Heart right ventricle (tissue), 16 donors: ENCODE measurements around the gene TWF1. TPM values are rescaled to one million over a fixed set of nuclear protein-coding genes. Genes with fewer than 3 reads are reported as not detected.
A peak's percentile ranks its signal among the peaks of the same experiment; 100 is the strongest.
"Not testable (repeated sequence)": the region's sequence is repeated elsewhere in the genome, so short reads cannot be mapped to it uniquely, and the experiment has no call there.

Experiments used
- ATAC-seq, 8 donors: fragments of 200-7000 bp; cut with Tn5 transposase; one replicate each; pipeline ENCODE4 v1.9.1; 2020; ENCODE audit warnings: mild to moderate bottlenecking in 8 of 8, moderate library complexity in 8 of 8, moderate number of reproducible peaks in 1 of 8
- DNase-seq, 2 donors: peaks; one replicate each; pipeline ENCODE4 v3.0.0-alpha.2; 2020
- H3K27ac ChIP-seq, 10 donors: fragments of 200-600 bp; sonication (generic) in 2 of 10; one replicate each; pipeline versions ENCODE4 v1.5.0 to v1.8.0; 2020 to 2022; ENCODE audit warnings: mild to moderate bottlenecking in 3 of 10
- H3K27me3 ChIP-seq, 7 donors: fragments of 200-600 bp; one replicate each; pipeline ENCODE4 v1.8.0; 2021 to 2022; ENCODE audit warnings: mild to moderate bottlenecking in 2 of 7
- H3K36me3 ChIP-seq, 9 donors: fragments of 200-600 bp; sonication (generic) in 1 of 9; one replicate each; pipeline versions ENCODE4 v1.5.0 to v1.8.0; 2020 to 2022; ENCODE audit warnings: mild to moderate bottlenecking in 2 of 9
- H3K4me1 ChIP-seq, 9 donors: fragments of 200-600 bp; sonication (generic) in 1 of 9; one replicate each; pipeline versions ENCODE4 v1.5.0 to v1.8.0; 2020 to 2022; ENCODE audit warnings: mild to moderate bottlenecking in 4 of 9
- H3K4me3 ChIP-seq, 10 donors: fragments of 200-600 bp; sonication (generic) in 2 of 10; one replicate each; pipeline versions ENCODE4 v1.5.0 to v1.8.0; 2020 to 2022; ENCODE audit warnings: mild to moderate bottlenecking in 7 of 10, moderate library complexity in 2 of 10
- H3K9me3 ChIP-seq, 11 donors: fragments of 200-600 bp in 10 of 11; sonication (generic) in 2 of 11; one replicate each; pipeline versions ENCODE4 v1.5.0 to v1.8.0; 2013 to 2022; ENCODE audit warnings: mild to moderate bottlenecking in 2 of 11, control low read depth in 1 of 11, moderate library complexity in 1 of 11
- WGBS, 2 donors: extraction: QIAGEN DNeasy Blood & Tissue Kit; methylation state at CpG; one replicate each; pipeline ENCODE4 v1.1.7; 2013; ENCODE audit warnings: inconsistent platforms in 1 of 2; 5-methylcytosine and 5-hydroxymethylcytosine counted together
- intact Hi-C, 10 donors: fragments of 100-400 bp; cut with DNase I; formaldehyde crosslinking; loops; one replicate each; pipeline versions ENCODE4 v1.11.1 to v1.14.2; 2022
- long read RNA-seq, 3 donors: library from polyadenylated mRNA; unstranded; transcript quantifications; one replicate each; pipeline ENCODE4 v2.0.0, GENCODE V29; 2020 to 2021
- polyA plus RNA-seq, 2 donors: library from polyadenylated mRNA; stranded (reverse); fragments of 200-250 nt; gene quantifications; one replicate each; pipeline ENCODE4 v1.2.3, GENCODE V29; 2013
- total RNA-seq, 10 donors: library from RNA; stranded (reverse); fragmentation: NEBNext Ultra II Directional in 3 of 10; extraction: Animal tissue kit (Norgen Biotek cat#: 25700) in 3 of 10; gene quantifications; one replicate each; pipeline versions ENCODE4 v1.2.1 to v1.2.4, GENCODE V29; 2021 to 2023
- TF ChIP-seq, protein P1 (sequence below), 9 donors: fragments of 200-600 bp; sonication (generic) in 2 of 9; IDR thresholded peaks; one replicate each; pipeline versions ENCODE4 v1.5.0 to v1.8.0; 2021 to 2022; ENCODE audit warnings: antibody characterized with exemption in 9 of 9, mild to moderate bottlenecking in 5 of 9, moderate library complexity in 1 of 9
- donor health status: Arrhythmogenic right ventricular cardiomyopathy.
- donor health status: ischemic (EF 13 %, LVEDD 7.1; RV severe dilation, severe dysfunction).
- donor health status: healthy with polysubstance abuse.
- donor health status: DM: no; HTN: yes; CAD: no.
- donor health status: DM: no; HTN: no; CAD: no.
- donor health status: ischemic (EF 25% LVEDD 6.9; RV normal size, moderate dysfunction).
- donor health status: ischemic (EF 25% LVEDD 5.7; RV mildly dilated, moderate dysfunction).
- donor health status: healthy.
- donor health status: DM: yes; HTN: yes; CAD: no.
- donor health status: Ischemic cardiomyopathy.
- donor health status: ischemic (EF 35%, LVEDD 5.7; RV mildly dilated, moderate dysfunction).
- donor health status: nonischemic (EF 11% LVEDD 7.7; RV severe dilation, severe dysfunction).
- donor health status: DM: yes; HTN: yes; CAD: no.
- donor health status: PGD.
- donor health status: ischemic (EF 29% LVEDD 5.4; RV normal size, mild dysfunction).
- donor health status: nonischemic (EF 23%, LVEDD 6.1; RV moderate dilation, normal function).

The TWF1 gene
- total RNA-seq = 10 to 100 TPM in 6 of 10 donors, 1 to 10 TPM in 4; 8.5 to 21.7 (median 10.7) TPM
- 10 to 100 TPM; 11.4 to 20.4 TPM for polyA plus RNA-seq
- long read RNA-seq, donor 1, transcript TWF1-201 (9 exons, 3,045 nt) = major isoform, 11 of 16 reads
- long read RNA-seq, donor 1, partial matches to known transcripts = 0 of 16 reads
- long read RNA-seq, donor 1, other reads (novel, unspliced or antisense) = 5 of 16 reads
- long read RNA-seq, donor 2, transcript TWF1-201 (9 exons, 3,045 nt) = major isoform, 18 of 26 reads
- long read RNA-seq, donor 2, partial matches to known transcripts = 3 of 26 reads
- long read RNA-seq, donor 2, other reads (novel, unspliced or antisense) = 3 of 26 reads
- long read RNA-seq, donor 3, transcript TWF1-201 (9 exons, 3,045 nt) = major isoform, 76 of 113 reads
- long read RNA-seq, donor 3, transcript TWF1-211 (10 exons, 3,012 nt) = minor isoform, 5 of 113 reads
- long read RNA-seq, donor 3, partial matches to known transcripts = 10 of 113 reads
- long read RNA-seq, donor 3, other reads (novel, unspliced or antisense) = 19 of 113 reads

GRCh38 chr12:43805860-43806736, at the start of gene TWF1:
Gene TWF1, minus strand, starts transcription at chr12:43806317. Its CDS starts 72 bp downstream, at chr12:43806245.
- peak within 1 kb of the TSS; percentile 83 to 99 (median 96) for H3K27ac ChIP-seq
- TF ChIP-seq, protein P1, sequence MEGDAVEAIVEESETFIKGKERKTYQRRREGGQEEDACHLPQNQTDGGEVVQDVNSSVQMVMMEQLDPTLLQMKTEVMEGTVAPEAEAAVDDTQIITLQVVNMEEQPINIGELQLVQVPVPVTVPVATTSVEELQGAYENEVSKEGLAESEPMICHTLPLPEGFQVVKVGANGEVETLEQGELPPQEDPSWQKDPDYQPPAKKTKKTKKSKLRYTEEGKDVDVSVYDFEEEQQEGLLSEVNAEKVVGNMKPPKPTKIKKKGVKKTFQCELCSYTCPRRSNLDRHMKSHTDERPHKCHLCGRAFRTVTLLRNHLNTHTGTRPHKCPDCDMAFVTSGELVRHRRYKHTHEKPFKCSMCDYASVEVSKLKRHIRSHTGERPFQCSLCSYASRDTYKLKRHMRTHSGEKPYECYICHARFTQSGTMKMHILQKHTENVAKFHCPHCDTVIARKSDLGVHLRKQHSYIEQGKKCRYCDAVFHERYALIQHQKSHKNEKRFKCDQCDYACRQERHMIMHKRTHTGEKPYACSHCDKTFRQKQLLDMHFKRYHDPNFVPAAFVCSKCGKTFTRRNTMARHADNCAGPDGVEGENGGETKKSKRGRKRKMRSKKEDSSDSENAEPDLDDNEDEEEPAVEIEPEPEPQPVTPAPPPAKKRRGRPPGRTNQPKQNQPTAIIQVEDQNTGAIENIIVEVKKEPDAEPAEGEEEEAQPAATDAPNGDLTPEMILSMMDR (IDR thresholded peaks at IDR 0.05) = peak in 6 of 9 donors; percentile 20 to 48 (median 33)
- H3K4me1 ChIP-seq = peaks cover 0 to 46% (median 24%) of the 10 kb centered on the region in 9 donors
- 0 to 1% methylated on average over 72 to 89 of the region's 89 CpGs for WGBS, 2 donors
- ATAC-seq (peak; percentile 99 to 100 (median 100)), DNase-seq (peak; percentile 88 to 91)
- no peaks in the 10 kb centered on the region for H3K27me3 ChIP-seq
- intact Hi-C loops = loop anchor here in 6 of 10 donors (1.0 to 10.0 kb wide), 8 partner anchors 29 to 79 kb away; partner anchors contain the start of genes IRAK4 (in 4 of the 6), PUS7L (in 4 of the 6) and TMEM117 (in 1 of the 6)
- peak within 1 kb of the TSS; percentile 74 to 97 (median 93) for H3K4me3 ChIP-seq
- H3K9me3 ChIP-seq = no peaks in the 10 kb centered on the region
- peaks cover 0 to 33% (median 0%) of the 10 kb centered on the region in 9 donors for H3K36me3 ChIP-seq

- Histone ChIP-seq H3K9me3 (peaks cover 0 to 9% (median 0%) of the 10 kb centered on the region in 11 donors), H3K27ac (no peak overlapping the region), H3K27me3 (no peaks in the 10 kb centered on the region), H3K36me3 (peaks cover 0 to 4% (median 0%) of the 10 kb centered on the region in 9 donors), H3K4me3 (no peak overlapping the region), H3K4me1 (no peaks in the 10 kb centered on the region)
- intact Hi-C loops = no loop called here
- DNase-seq = no peak
- TF ChIP-seq, protein P1 (IDR thresholded peaks at IDR 0.05) = no peak
- WGBS, 2 donors = 93 to 97% methylated on average over 1 of the region's 1 CpG
- ATAC-seq = no peak
Observed at GRCh38 chr12:43852744-43853143, 46.6 kb upstream of the TWF1 start.

DNA sequence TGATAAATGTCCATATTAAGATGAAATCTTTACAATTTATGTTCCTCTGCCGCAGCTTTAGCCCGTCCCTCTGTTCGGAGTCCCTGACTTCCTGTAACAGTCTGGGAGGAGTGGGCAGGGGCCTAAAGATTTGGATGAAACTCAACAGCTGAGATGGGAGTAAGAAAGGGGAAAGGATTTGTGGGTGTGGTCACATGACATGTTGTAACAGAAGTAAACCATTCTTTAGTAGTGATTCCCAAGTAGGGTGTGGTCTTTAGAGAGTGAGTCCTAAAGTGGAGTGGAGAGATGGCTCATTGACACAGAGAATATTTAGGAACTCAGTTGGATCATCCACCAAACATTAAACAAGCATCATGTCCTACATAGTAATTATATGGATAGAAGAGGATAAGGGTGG, 42.7 kb upstream of the TWF1 start:
- no peak overlapping the region for H3K27ac ChIP-seq
- H3K4me3 ChIP-seq = no peak overlapping the region
- H3K4me1 ChIP-seq = no peaks in the 10 kb centered on the region
- intact Hi-C loops = no loop called here
- peaks cover 0 to 12% (median 0%) of the 10 kb centered on the region in 9 donors for H3K36me3 ChIP-seq
- WGBS, 2 donors = 79 to 95% methylated on average over 3 of the region's 3 CpGs
- DNase-seq (no peak), ATAC-seq (no peak)
- H3K27me3 ChIP-seq = no peaks in the 10 kb centered on the region
- TF ChIP-seq, protein P1 (IDR thresholded peaks at IDR 0.05) = no peak
- peaks cover 0 to 9% (median 0%) of the 10 kb centered on the region in 11 donors for H3K9me3 ChIP-seq

DNA sequence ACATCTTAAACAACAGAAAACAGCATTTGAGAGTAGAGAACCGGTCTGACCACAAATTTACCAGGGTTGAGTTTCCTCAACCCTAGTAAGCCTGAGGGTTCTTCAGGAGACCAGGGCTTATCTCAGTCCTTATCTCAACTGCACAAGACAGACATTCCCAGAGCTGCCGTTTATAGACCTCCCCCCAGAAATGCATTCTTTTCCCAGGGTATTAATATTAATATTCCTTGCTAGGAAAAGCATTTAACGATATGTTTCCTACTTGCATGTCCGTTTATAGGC, 42.0 kb upstream of the TWF1 start:
- DNase-seq (no peak), ATAC-seq (no peak)
- Histone ChIP-seq H3K9me3 (peaks cover 0 to 9% (median 0%) of the 10 kb centered on the region in 11 donors), H3K4me3 (no peak overlapping the region), H3K27ac (no peak overlapping the region), H3K4me1 (no peaks in the 10 kb centered on the region), H3K36me3 (peaks cover 0 to 12% (median 0%) of the 10 kb centered on the region in 9 donors), H3K27me3 (no peaks in the 10 kb centered on the region)
- intact Hi-C loops = no loop called here
- TF ChIP-seq, protein P1 (IDR thresholded peaks at IDR 0.05) = no peak
- WGBS, 2 donors = 84 to 85% methylated on average over 4 of the region's 4 CpGs

- ATAC-seq, H3K9me3 ChIP-seq, intact Hi-C loops, H3K4me1 ChIP-seq, H3K4me3 ChIP-seq, H3K27me3 ChIP-seq, H3K27ac ChIP-seq, DNase-seq: not testable (repeated sequence)
- H3K36me3 ChIP-seq = peaks cover 0 to 12% (median 0%) of the 10 kb centered on the region in 9 donors
- WGBS, 2 donors = 81 to 92% methylated on average over 4 of the region's 4 CpGs
Observed at GRCh38 chr12:43847425-43848225, 41.5 kb upstream of the TWF1 start.
